SK-N-SH (cell line): ENCODE results near the gene MIF4GD. TPM values are rescaled to one million over a fixed set of nuclear protein-coding genes. Genes with fewer than 3 reads are reported as not detected.

Source experiments
- CTCF ChIA-PET: fragments of 300-600, 350-600 bp; formaldehyde crosslinking; extraction: SDS; loops from one replicate; lab custom pipeline; 2021; lab: Yijun Ruan, JAX
- POLR2A ChIA-PET: fragments of 350-600 bp; sonication (Branson Sonifier 250); formaldehyde crosslinking; extraction: SDS; loops from one replicate; lab custom pipeline; 2020; ENCODE audit warnings: antibody characterized with exemption, inconsistent platforms; lab: Yijun Ruan, JAX
- DNase-seq: peaks from one replicate; pipeline ENCODE4 v3.0.0; 2012
- H2AFZ ChIP-seq: fragments of 200-600 bp; sonication (generic); 2 replicates; pipeline ENCODE4 v1.8.1; 2016; ENCODE audit warnings: antibody characterized with exemption, mild to moderate bottlenecking, low read depth
- H3F3A ChIP-seq: fragments of 200-600 bp; sonication (generic); replicated peaks from 2 replicates; pipeline ENCODE3; 2016; ENCODE audit warnings: antibody characterized with exemption, mild to moderate bottlenecking; ENCODE audit not compliant: insufficient read depth
- H3K27ac ChIP-seq, 2 experiments: fragments of 200-500 bp in 1 of 2; fragments of 200-600 bp in 1 of 2; sonication (Bioruptor generic) in 1 of 2; sonication (generic), shearing (Covaris generic) in 1 of 2; 2 replicates each; pipeline versions ENCODE4 v1.5.1 to v1.6.1; 2014 to 2016; ENCODE audit warnings: low read depth in 2 of 2, inconsistent platforms in 1 of 2, low read length in 1 of 2, mild to moderate bottlenecking in 1 of 2, mixed read lengths in 1 of 2
- H3K27me3 ChIP-seq: fragments of 200-600 bp; sonication (generic), shearing (Covaris generic); 2 replicates; pipeline ENCODE4 v1.6.1; 2016; ENCODE audit warnings: mixed run types; ENCODE audit not compliant: insufficient read depth
- H3K36me3 ChIP-seq, 2 experiments: fragments of 200-500 bp in 1 of 2; fragments of 200-600 bp in 1 of 2; sonication (Bioruptor generic) in 1 of 2; sonication (generic) in 1 of 2; replicated peaks in 1 of 2; 2 replicates each; pipeline versions ENCODE3 to v1.5.1; 2014 to 2016; ENCODE audit warnings: low read length in 1 of 2, mild to moderate bottlenecking in 1 of 2; ENCODE audit not compliant: insufficient read depth in 2 of 2, control insufficient read depth in 1 of 2
- H3K4me1 ChIP-seq, 2 experiments: fragments of 200-500 bp in 1 of 2; fragments of 200-600 bp in 1 of 2; sonication (Bioruptor generic) in 1 of 2; sonication (generic), shearing (Covaris generic) in 1 of 2; 2 replicates each; pipeline versions ENCODE4 v1.5.1 to v1.6.1; 2014 to 2016; ENCODE audit warnings: low read depth in 1 of 2, low read length in 1 of 2, mixed run types in 1 of 2; ENCODE audit not compliant: insufficient read depth in 2 of 2, control insufficient read depth in 1 of 2
- H3K4me2 ChIP-seq: fragments of 200-600 bp; sonication (generic), shearing (Covaris generic); 2 replicates; pipeline ENCODE4 v1.6.1; 2017; ENCODE audit warnings: mixed run types
- H3K4me3 ChIP-seq, 2 experiments: fragments of 200-500 bp in 1 of 2; fragments of 200-600 bp in 1 of 2; sonication (Bioruptor generic) in 1 of 2; sonication (generic), shearing (Covaris generic) in 1 of 2; 2 replicates each; pipeline versions ENCODE4 v1.5.1 to v1.8.1; 2014 to 2016; ENCODE audit warnings: low read depth in 2 of 2, inconsistent platforms in 1 of 2, low read length in 1 of 2, mild to moderate bottlenecking in 1 of 2, mixed read lengths in 1 of 2, moderate library complexity in 1 of 2
- H3K79me2 ChIP-seq: fragments of 200-600 bp; sonication (generic); 2 replicates; pipeline ENCODE4 v1.8.1; 2017; ENCODE audit warnings: mild to moderate bottlenecking; ENCODE audit not compliant: insufficient read depth
- H3K9ac ChIP-seq: fragments of 200-600 bp; sonication (generic); 2 replicates; pipeline ENCODE4 v1.6.1; 2017; ENCODE audit warnings: mixed run types
- H3K9me2 ChIP-seq: fragments of 200-600 bp; sonication (generic); 2 replicates; pipeline ENCODE4 v1.6.1; 2017; ENCODE audit warnings: mixed run types
- H3K9me3 ChIP-seq: fragments of 200-600 bp; sonication (generic); 2 replicates; pipeline ENCODE4 v1.6.1; 2017; ENCODE audit warnings: mixed run types, mild to moderate bottlenecking, moderate library complexity
- H4K20me1 ChIP-seq: fragments of 200-600 bp; sonication (generic); 2 replicates; pipeline ENCODE4 v1.6.1; 2017; ENCODE audit warnings: mild to moderate bottlenecking, mixed run types; ENCODE audit not compliant: insufficient read depth
- ELF1 ChIP-seq: IDR thresholded peaks from 2 replicates; pipeline ENCODE4 v1.4.0; 2012
- FOSL2 ChIP-seq: IDR thresholded peaks from 2 replicates; pipeline ENCODE4 v1.4.0; 2012; ENCODE audit warnings: low read depth, mild to moderate bottlenecking, moderate library complexity, borderline replicate concordance
- FOXM1 ChIP-seq: IDR thresholded peaks from 2 replicates; pipeline ENCODE4 v1.4.0; 2012; ENCODE audit warnings: low read depth, mild to moderate bottlenecking
- GABPA ChIP-seq: IDR thresholded peaks from 2 replicates; pipeline ENCODE4 v1.4.0; 2012; ENCODE audit warnings: low read depth, mild to moderate bottlenecking
- GATA2 ChIP-seq: sonication (generic); formaldehyde crosslinking; IDR thresholded peaks from 2 replicates; pipeline ENCODE4 v1.5.0; 2020; ENCODE audit warnings: mild to moderate bottlenecking, missing genetic modification reagents
- NRF1 ChIP-seq: IDR thresholded peaks from 2 replicates; pipeline ENCODE4 v1.6.1; 2012; ENCODE audit warnings: low read depth, mild to moderate bottlenecking, low read length
- POLR2AphosphoS5 ChIP-seq: IDR thresholded peaks from 2 replicates; pipeline ENCODE4 v1.6.1; 2012; ENCODE audit warnings: low read depth, low read length
- RCOR1 ChIP-seq: fragments of 150-350 bp; IDR thresholded peaks from 2 replicates; pipeline ENCODE4 v1.6.1; 2017; ENCODE audit warnings: antibody characterized with exemption, low read length
- RFX5 ChIP-seq: IDR thresholded peaks from 2 replicates; pipeline ENCODE4 v1.6.1; 2012; ENCODE audit warnings: mild to moderate bottlenecking, improper control_type of control experiment, low read length
- RXRA ChIP-seq: IDR thresholded peaks from 2 replicates; pipeline ENCODE4 v1.4.0; 2012; ENCODE audit warnings: low read depth, mild to moderate bottlenecking, borderline replicate concordance
- SIN3A ChIP-seq: IDR thresholded peaks from 2 replicates; pipeline ENCODE4 v1.6.1; 2012; ENCODE audit warnings: low read depth, mild to moderate bottlenecking, low read length, moderate library complexity, borderline replicate concordance
- TAF1 ChIP-seq: IDR thresholded peaks from 2 replicates; pipeline ENCODE4 v1.6.1; 2012; ENCODE audit warnings: low read depth, mild to moderate bottlenecking, low read length, moderate library complexity, borderline replicate concordance
- TCF12 ChIP-seq: IDR thresholded peaks from 2 replicates; pipeline ENCODE4 v1.4.0; 2012
- TEAD4 ChIP-seq: IDR thresholded peaks from 2 replicates; pipeline ENCODE4 v1.4.0; 2012; ENCODE audit warnings: mild to moderate bottlenecking, borderline replicate concordance; ENCODE audit not compliant: insufficient read depth
- YY1 ChIP-seq: IDR thresholded peaks from 2 replicates; pipeline ENCODE4 v1.4.0; 2012; ENCODE audit warnings: low read depth, mild to moderate bottlenecking
- ZBTB33 ChIP-seq: IDR thresholded peaks from 2 replicates; pipeline ENCODE4 v1.4.0; 2012; ENCODE audit warnings: low read depth, borderline replicate concordance
- WGBS: methylation state at CpG from one replicate; pipeline ENCODE4 v1.1.6; 2017; ENCODE audit warnings: low lambda C conversion rate; 5-methylcytosine and 5-hydroxymethylcytosine counted together
- polyA plus RNA-seq, 3 experiments: library from polyadenylated mRNA; depleted of rRNA; stranded (reverse); fragments of >200 nt; gene quantifications; 2 replicates each; pipeline ENCODE4 v1.2.3, GENCODE V29; 2012
- TF ChIP-seq, protein P1 (sequence below): IDR thresholded peaks from 2 replicates; pipeline ENCODE4 v1.6.1; 2012; ENCODE audit warnings: mild to moderate bottlenecking, low read depth, low read length, moderate library complexity
- TF ChIP-seq, protein P2 (sequence below): IDR thresholded peaks from 2 replicates; pipeline ENCODE4; 2012
- TF ChIP-seq, protein P3 (sequence below): fragments of 150-350 bp; IDR thresholded peaks from 2 replicates; pipeline ENCODE4 v1.6.1; 2017; ENCODE audit warnings: antibody characterized with exemption, low read length, low read depth, borderline replicate concordance

The MIF4GD gene
- polyA plus RNA-seq, 1 of the 3 experiments (the other 2 are of a cell fraction): 65.4 TPM

DNA sequence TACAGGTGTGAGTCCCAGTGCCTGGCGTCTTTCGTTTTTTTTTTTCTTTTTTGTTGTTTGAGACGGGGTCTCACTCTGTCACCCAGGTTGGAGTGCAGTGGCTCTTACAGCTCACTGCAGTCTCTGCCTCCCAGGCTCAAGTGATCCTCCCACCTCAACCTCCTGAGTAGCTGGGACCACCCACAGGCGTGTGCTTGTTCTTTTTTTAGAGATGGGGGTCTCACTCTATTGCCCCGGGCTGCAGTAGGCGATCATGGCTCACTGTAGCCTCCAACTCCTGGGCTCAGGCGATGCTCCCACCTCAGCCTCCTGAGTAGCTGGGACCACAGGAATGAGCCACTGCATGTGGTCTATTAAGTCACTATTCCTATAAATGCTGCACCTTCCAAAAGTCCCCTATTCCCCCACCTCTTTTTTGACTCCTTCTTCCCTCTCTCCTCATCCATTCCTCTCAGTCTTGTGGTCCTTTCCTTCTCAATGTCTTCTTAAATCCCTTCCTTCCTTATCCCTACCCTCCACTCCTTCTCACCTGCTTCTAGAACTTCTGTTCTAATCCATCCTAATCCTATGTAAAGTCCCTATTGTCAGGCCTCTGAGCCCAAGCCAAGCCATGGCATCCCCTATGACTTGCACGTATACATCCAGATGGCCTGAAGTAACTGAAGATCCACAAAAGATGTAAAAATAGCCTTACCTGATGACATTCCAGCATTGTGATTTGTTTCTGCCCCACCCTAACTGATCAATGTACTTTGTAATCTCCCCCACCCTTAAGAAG lies 18.8 kb downstream of the MIF4GD start:
- H3K27ac ChIP-seq: no peak overlapping the region
- peaks cover 31% of the 10 kb centered on the region for H4K20me1 ChIP-seq
- no peaks in the 10 kb centered on the region for H3K9me3 ChIP-seq
- no peaks in the 10 kb centered on the region for H3K36me3 ChIP-seq
- no peak overlapping the region for H2AFZ ChIP-seq
- H3K4me3 ChIP-seq: no peak overlapping the region
- DNase-seq: no peak
- H3F3A ChIP-seq: no peaks in the 10 kb centered on the region
- ChIA-PET CTCF (interaction anchor here (3.7 to 3.8 kb wide), 2 partner anchors 9 to 13 kb away, joined by 12 to 51 read pairs; partner anchors contain the start of genes GGA3 and MRPS7), POLR2A (no interaction called here)
- peaks cover 0 to 2% of the 10 kb centered on the region in 2 experiments; a peak in 1 of 4 replicates for H3K4me1 ChIP-seq
- 95% methylated on average over 8 of the region's 8 CpGs for WGBS
- no peak overlapping the region for H3K4me2 ChIP-seq
- no peaks in the 10 kb centered on the region for H3K9me2 ChIP-seq
- no peak overlapping the region for H3K9ac ChIP-seq
- no peak for TF ChIP-seq RCOR1
- no peak for TF ChIP-seq YY1
- TF ChIP-seq, protein P1, sequence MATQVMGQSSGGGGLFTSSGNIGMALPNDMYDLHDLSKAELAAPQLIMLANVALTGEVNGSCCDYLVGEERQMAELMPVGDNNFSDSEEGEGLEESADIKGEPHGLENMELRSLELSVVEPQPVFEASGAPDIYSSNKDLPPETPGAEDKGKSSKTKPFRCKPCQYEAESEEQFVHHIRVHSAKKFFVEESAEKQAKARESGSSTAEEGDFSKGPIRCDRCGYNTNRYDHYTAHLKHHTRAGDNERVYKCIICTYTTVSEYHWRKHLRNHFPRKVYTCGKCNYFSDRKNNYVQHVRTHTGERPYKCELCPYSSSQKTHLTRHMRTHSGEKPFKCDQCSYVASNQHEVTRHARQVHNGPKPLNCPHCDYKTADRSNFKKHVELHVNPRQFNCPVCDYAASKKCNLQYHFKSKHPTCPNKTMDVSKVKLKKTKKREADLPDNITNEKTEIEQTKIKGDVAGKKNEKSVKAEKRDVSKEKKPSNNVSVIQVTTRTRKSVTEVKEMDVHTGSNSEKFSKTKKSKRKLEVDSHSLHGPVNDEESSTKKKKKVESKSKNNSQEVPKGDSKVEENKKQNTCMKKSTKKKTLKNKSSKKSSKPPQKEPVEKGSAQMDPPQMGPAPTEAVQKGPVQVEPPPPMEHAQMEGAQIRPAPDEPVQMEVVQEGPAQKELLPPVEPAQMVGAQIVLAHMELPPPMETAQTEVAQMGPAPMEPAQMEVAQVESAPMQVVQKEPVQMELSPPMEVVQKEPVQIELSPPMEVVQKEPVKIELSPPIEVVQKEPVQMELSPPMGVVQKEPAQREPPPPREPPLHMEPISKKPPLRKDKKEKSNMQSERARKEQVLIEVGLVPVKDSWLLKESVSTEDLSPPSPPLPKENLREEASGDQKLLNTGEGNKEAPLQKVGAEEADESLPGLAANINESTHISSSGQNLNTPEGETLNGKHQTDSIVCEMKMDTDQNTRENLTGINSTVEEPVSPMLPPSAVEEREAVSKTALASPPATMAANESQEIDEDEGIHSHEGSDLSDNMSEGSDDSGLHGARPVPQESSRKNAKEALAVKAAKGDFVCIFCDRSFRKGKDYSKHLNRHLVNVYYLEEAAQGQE: no peak
- no peak for TF ChIP-seq FOXM1
- H3K79me2 ChIP-seq: peaks cover 79% of the 10 kb centered on the region
- H3K27me3 ChIP-seq: no peaks in the 10 kb centered on the region

GRCh38 chr17:75250009-75250471 lies 21.0 kb downstream of the MIF4GD start:
- DNase-seq: no peak
- no peaks in the 10 kb centered on the region for H3K27me3 ChIP-seq
- H3F3A ChIP-seq: no peaks in the 10 kb centered on the region
- peaks cover 65% of the 10 kb centered on the region for H3K79me2 ChIP-seq
- peaks cover 26% of the 10 kb centered on the region for H4K20me1 ChIP-seq
- H3K27ac ChIP-seq: no peak overlapping the region
- no peak overlapping the region for H3K9ac ChIP-seq
- H3K4me1 ChIP-seq: peaks cover 0 to 4% of the 10 kb centered on the region in 2 experiments; a peak in 1 of 4 replicates
- 81% methylated on average over 11 of the region's 11 CpGs for WGBS
- H3K4me2 ChIP-seq: no peak overlapping the region
- peaks cover 13 to 17% of the 10 kb centered on the region in 2 experiments for H3K36me3 ChIP-seq
- ChIA-PET POLR2A (interaction anchor here (1.3 to 1.7 kb wide), 2 partner anchors 11 to 144 kb away, joined by 4 to 9 read pairs; partner anchors contain the start of genes GGA3 and MRPS7), CTCF (interaction anchor here (1.6 to 3.8 kb wide), 5 partner anchors 11 to 162 kb away, joined by 6 to 51 read pairs (median 12); partner anchors contain the start of genes GGA3, MIF4GD and MRPS7)
- H3K9me3 ChIP-seq: no peaks in the 10 kb centered on the region
- H3K4me3 ChIP-seq: no peak overlapping the region
- no peak overlapping the region for H2AFZ ChIP-seq
- no peaks in the 10 kb centered on the region for H3K9me2 ChIP-seq
- TF ChIP-seq SIN3A (no peak), TCF12 (no peak), FOSL2 (no peak), NRF1 (no peak), RCOR1 (no peak), RXRA (no peak), TEAD4 (no peak), ELF1 (no peak), TAF1 (no peak), FOXM1 (no peak), ZBTB33 (no peak), RFX5 (no peak), GABPA (no peak), POLR2AphosphoS5 (no peak), GATA2 (CRISPR knock-in tag) (no peak)
- TF ChIP-seq, protein P2, sequence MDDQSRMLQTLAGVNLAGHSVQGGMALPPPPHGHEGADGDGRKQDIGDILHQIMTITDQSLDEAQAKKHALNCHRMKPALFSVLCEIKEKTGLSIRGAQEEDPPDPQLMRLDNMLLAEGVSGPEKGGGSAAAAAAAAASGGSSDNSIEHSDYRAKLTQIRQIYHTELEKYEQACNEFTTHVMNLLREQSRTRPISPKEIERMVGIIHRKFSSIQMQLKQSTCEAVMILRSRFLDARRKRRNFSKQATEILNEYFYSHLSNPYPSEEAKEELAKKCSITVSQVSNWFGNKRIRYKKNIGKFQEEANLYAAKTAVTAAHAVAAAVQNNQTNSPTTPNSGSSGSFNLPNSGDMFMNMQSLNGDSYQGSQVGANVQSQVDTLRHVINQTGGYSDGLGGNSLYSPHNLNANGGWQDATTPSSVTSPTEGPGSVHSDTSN: no peak
- TF ChIP-seq, protein P3, sequence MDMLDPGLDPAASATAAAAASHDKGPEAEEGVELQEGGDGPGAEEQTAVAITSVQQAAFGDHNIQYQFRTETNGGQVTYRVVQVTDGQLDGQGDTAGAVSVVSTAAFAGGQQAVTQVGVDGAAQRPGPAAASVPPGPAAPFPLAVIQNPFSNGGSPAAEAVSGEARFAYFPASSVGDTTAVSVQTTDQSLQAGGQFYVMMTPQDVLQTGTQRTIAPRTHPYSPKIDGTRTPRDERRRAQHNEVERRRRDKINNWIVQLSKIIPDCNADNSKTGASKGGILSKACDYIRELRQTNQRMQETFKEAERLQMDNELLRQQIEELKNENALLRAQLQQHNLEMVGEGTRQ: no peak
